Amniotic stem cell (primary cell): ENCODE measurements around the gene USP51.
"Not testable (repeated sequence)": the region's sequence is repeated elsewhere in the genome, so short reads cannot be mapped to it uniquely, and the experiment has no call there.

Source experiments
- DNase-seq: peaks from one replicate; lab custom pipeline; 2025; lab: John Stamatoyannopoulos, UW

Gene USP51

DNA sequence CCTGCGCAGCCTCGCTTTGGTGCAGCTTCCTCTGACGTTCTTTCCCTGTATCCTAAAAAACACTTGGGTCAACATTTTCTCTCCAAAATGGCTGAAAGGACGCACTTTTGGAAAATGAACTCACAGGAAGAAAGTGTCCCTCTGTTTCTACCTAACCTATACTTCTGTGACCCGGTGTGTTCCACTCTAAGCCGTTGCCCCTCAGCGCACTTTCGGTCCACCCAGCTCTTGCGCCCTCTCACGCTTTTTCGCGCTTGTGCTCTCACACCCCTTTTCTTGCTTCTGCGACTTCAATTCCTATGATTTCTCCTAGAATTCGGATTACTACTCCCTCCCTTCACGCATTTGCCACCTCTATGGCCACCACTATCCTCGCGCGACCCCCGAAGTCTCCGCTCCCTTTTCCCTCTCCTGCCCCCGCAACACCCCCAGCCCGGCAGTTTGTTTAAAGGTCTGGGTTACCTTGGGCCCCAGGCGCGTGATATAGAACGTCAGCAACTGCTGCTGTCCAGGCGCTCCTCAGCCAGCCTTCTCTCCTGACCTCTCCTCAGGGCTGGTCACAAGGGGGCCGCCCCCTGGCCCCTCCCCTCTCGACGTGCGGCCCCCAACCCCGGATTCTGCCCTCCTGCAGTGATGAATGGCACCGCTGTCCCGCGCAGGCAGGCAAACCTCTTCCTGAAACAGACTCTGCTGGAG is at the start of gene USP51:
Gene USP51 (minus strand): TSS at position 535 of the 696 bp plus-strand sequence. CDS start 909 bp downstream, outside the sequence.
- no peak for DNase-seq

DNA sequence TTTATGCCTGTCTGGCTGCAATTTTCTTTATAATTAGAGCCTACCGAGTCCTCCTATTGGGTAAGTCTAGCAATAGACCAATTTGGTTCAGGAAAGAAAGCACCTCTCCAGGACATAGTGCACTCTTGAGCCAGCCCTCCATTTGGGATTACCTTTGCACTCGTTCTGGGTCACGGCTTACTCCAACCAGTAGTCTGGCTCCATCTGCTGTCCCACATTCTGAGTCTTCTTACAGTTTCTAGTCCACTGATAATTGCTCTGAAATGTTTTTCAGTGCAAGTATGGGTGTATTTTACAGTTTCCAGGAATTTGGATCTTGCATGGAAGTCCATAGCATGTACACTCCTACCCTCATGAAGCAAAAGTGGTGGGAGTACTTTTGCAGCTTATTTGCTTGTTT is 34.8 kb upstream of the USP51 start:
- DNase-seq, result no peak

GRCh38 chrX:55523356-55523755 is 33.7 kb upstream of the USP51 start:
- no peak for DNase-seq

DNA sequence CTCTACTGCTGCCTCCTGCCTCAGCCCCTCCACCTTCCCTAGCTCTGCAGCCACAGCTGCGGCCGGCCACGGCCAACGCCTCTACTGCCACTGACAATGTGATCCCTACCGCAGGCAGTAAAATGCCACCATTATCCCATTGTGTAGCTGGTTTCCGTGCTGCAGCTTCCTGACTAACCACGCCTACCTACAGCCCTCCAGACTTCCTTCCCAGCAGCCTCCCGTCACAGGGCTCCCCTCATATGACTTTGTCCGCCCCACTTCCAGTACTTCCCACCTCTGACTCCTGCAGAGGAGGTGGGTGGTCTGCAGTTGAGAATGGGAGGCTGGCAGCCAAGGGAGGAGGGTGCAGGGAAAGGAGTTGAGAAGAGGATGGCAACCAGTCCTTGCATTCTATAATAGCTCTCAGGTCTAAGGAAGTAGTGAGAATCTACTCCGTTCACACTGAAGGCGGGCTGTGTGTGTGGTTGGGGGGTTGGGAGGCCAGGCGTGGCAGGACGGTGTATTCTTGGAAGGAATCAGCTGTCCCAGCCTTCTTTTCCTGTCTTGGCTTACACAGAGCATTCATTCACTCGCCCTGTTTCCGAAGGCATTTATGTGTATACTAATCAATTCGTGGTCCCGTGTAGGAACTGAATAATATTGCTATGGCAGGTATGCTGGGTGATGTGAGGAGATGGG is 33.1 kb upstream of the USP51 start:
- DNase-seq, result no peak

DNA sequence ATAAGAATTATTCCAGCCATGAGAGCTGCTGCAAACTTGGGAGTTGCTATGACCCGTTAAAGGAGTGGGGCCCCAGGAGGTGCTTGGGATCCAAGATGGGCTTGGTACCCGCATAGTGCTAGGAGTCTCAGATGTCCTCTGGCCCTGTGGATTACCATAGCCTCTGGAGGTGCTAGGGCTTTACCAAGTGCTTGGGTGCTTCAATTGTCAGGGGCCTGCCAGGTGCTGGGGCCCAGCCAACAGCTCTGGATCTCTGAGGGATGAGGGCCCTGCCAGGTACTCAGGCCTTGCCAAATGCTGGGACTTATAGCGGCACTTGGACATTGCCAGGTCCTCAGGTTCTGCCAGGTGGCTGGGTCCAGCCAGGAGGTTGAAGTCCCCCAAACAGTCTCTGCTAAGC is 32.0 kb upstream of the USP51 start:
- no peak for DNase-seq

DNA sequence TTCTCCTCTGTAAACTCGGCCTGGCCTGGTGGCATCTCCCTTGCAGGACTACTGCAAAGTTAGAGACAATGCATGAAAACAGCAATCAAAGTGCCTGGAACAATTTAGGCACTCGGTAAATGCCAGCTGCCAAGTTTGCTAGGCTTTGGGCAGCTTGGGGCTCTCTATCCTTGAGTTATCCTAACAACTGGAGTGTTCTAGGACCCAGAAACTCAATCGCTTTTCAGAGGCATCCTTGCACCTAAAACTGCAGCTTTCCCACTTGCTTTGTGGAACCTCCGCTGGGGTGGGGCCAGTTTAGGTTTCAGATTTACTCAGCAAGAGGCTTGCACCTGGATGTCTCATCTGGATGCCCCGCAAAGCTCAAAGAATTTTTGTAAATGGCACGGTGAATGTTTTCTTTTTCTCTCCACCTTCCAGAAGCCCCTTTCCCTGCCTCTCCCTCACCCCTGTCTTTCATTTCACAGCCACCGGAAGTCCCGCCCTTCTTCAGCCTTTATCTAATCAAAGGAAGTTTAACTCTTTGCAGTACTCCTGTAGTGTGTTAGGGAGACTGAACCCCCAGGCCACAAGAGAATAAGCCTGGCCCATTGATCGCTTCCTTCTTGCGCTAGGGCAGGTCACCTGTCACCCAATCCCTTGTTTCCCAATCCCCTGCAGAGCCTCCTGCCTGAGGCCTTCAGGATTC is 27.3 kb upstream of the USP51 start:
- not testable (repeated sequence) for DNase-seq

GRCh38 chrX:55513045-55513737 is 23.5 kb upstream of the USP51 start:
- DNase-seq, result not testable (repeated sequence)

DNA sequence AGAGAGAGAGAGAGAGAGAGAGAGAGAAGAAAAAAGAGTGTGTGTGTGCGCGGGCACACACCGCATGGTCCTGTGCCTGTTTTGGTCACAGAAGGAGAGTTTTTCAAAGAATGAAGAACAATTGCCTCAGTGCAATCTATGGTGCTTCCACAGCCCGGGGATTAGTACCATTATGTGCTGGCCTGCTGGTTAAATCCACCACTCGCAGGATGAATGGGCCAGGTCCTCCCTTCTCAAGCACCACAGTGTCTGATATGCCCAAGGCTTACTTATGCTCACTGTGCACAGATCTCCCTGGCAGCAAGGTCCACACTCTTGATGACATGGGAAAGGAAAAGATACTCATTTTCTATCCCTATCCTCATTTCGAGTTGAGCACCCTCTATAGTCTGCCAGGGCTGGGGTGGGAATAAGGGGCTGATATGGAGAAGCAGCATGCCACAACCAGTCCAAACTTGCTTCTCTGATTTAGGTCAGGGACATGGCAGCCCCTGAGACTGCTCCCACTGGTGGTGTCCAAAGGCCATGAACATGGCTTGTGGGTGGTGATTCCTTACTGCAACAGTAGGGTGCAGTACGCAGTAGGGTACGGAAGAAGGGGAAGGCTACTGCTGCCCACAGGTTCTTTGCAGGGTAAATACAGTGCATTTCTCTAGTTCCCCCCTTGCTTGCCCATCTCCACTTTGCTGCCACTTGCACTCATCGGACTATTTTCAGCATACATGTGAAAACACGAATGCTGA is 18.9 kb upstream of the USP51 start:
- not testable (repeated sequence) for DNase-seq

DNA sequence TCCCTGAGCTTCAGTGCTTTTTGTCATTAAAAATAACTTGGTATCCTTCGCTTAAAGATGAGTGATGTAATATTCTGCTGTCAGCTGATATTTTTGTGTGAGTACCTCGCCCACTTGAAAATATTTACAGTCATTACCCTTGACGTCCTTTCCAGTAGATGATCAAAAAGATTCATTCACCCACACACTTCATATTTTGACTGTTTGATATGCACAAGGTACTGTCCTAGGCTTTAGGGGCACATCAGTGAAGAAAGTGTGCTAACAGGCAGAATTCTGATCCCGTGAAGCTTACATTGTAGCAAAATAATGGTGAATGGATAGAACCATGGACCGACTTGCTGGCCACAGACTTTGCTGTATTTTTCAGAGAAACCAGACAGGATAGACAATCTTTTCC is 18.1 kb upstream of the USP51 start:
- DNase-seq, result not testable (repeated sequence)

DNA sequence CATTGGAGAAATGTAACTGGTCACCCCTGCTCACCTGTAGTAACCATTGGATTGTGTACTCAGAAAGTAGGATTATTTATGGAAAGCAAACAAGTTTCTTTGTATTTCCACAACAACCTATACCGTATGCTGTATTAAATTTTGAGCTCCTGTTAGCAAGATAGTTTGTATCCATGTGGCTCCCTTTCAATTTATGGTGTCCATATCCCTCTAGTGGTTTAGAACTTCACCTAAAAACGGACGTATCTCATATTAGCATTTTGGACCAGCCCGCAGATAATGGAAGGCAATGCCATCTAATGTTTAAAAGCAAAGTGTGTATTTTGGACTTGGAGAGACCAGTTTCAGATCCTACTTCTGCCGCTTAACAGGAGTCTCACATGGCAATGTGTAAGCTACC is 17.4 kb upstream of the USP51 start:
- not testable (repeated sequence) for DNase-seq

DNA sequence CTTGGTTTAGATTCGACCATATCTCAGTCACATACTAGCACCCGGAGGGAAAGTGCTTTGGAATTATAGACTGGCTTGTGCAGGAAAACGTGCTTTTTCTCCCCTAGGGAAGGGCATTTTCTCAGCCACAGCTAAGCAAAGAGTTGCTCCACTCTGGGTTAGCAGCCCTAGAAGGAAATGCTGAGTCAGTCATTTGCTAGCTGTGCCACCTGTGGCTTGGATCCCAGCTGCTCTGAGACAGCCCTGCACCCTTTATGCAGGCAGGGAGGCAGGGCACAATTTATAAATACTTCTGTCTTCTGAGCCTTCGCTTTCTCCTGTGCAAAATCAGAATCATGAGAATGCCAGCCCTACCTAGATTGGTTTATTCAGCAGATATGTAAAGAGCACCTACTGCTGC is 1.3 kb upstream of the USP51 start:
- no peak for DNase-seq

DNA sequence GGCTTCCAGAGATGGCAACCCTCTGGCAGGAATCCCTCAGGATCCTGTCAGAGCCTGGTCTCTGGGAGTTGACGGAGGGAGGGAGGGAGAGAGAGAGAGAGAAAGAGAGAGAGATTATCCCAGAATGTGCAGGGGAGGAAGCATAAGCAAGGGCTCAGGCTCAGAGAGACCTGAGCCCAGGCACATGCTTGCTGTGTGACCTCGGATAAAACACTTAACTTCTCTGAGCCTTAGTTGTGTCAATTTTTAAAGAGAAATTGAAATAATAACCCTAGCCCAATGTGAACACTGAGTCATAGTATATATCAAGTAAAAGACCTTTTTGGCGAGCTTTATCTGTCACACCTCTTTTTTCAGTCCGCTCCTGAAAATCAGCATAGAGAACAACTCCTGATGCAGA is 473 bp upstream of the USP51 start:
- DNase-seq, result no peak

DNA sequence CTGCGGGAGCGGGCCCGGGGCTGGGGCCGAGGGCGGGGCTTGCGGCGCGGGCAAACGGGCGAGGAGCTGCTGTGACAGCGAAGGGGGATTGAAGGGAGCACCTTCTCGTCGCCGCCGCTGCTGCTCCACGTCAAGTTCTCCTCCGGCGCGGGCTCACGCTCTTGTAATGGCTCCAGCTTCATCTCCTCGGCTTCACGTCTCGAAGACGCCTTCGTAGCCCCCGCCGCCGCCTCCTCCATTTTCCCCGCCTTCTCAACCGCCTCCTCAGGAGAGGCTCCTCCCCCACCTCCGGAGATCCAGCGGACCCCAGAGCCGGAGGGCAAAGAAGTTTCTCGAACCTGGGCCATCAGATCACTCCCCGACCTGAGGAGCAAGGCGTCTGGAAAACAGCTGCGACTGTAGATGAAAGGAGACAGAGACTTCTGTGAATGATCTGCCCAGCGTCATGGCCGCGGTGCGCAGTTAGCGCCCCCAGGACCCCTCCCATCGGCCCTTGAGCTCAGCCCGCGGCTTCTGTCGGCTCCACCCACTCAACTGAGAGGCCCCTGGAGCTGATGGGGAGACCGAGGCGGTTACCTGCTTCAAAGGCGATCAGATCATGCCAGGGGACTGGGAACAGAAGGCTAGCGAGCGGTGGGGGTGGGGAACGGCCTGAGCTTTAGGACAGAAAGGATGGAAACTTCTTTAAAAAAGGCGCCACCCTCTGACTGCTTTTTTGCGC is 895 bp downstream of the USP51 start:
- DNase-seq, result peak; percentile 21

- DNase-seq, result no peak
These were observed 1.5 kb downstream of the USP51 start for GRCh38 chrX:55488006-55488592.

GRCh38 chrX:55487143-55487542 is 2.5 kb downstream of the USP51 start:
- DNase-seq, result no peak

- DNase-seq, result no peak
These were observed 2.9 kb downstream of the USP51 start for GRCh38 chrX:55486736-55487135.

DNA sequence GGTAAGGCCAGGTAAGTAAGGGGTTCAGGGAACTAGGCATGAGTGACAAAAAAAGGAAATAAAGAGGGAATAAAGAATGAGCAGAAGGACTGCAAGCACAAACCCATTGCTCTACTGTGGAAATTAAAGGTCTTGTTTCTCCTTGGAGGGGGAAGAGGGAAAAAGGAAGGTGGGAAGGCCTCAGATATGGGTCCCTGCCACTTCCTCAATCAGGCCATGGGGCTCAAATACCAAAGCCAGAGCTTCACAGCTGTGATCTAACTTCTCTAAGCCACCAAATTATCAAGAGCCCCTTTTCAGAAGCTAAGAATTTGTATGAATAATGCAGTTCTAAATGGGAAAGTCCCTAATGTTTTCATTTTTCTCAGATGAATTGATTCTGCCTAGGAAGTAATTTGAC is 4.7 kb downstream of the USP51 start:
- DNase-seq, result no peak

GRCh38 chrX:55480390-55481062 is 9.1 kb downstream of the USP51 start:
- no peak for DNase-seq

DNA sequence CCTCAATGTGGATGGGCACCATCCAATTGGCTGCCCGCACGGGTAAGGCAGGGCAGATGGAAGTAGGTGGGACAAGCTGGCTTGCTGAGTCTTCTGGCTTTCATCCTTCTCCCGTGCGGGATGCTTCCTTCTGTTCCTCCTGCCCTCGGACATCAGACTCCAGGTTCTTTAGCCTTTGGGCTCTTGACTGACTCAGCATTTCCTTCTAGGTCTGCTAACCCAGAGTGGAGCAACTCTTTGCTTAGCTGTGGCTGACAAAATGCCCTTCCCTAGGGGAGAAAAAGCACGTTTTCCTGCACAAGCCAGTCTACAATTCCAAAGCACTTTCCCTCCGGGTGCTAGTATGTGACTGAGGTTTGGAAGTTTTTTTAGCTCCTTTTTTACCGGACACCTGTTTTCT is 9.7 kb downstream of the USP51 start:
- DNase-seq, result not testable (repeated sequence)

DNA sequence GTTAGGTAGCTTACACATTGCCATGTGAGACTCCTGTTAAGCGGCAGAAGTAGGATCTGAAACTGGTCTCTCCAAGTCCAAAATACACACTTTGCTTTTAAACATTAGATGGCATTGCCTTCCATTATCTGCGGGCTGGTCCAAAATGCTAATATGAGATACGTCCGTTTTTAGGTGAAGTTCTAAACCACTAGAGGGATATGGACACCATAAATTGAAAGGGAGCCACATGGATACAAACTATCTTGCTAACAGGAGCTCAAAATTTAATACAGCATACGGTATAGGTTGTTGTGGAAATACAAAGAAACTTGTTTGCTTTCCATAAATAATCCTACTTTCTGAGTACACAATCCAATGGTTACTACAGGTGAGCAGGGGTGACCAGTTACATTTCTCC is 23.9 kb downstream of the USP51 start:
- DNase-seq, result not testable (repeated sequence)
